ENCODE data around the gene ITPKC. TPM values are rescaled to one million over a fixed set of nuclear protein-coding genes. Genes with fewer than 3 reads are reported as not detected.
A peak's percentile ranks its signal among the peaks of the same experiment; 100 is the strongest.

The ITPKC gene
- total and polyA plus RNA-seq, 2 of the 13 experiments (the other 11 are each of a cell fraction or from before 2014, with no cell fraction given), result 6.9 to 11.2 TPM

DNA sequence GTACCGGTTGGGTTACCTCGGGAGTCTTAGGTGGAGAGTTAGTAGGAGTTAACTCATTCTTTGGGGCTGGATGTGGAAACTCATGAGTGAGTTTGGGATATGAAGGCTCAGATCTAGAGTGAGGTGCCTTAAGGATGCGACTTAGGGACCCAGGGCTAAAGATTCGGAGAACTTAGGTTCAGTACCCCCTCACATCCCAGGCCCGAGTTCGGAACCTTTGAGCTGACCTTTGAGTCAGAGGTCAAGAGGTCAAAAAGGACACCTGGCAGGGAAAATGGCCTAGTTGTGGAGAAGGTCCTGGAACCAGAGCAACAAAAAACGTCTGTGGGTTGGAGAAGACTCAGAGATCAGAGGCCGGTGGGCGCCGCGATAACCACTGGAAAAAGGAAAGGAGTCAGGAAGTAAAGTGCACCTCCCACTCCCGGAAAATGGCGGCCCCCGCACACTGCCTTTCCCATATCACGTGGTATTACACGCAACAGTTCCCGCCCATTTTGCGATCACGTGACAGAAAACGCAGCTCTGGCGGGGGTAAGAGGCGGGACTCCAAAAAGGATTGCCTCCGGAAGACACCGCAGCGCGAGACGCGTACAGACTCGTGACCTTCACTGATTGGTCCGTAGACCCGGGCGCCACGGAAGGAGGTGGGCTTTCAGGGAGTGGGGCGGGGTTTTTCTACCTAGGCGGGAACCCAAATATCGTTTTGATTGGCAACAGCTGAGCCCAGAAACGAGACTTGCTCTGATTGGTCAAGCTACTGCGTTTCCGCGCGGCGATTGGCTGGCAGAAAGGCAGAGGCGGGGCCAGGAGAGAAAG, 33.4 kb downstream of the ITPKC start, which contains the start of gene ACTMAP (continued):
- TF ChIP-seq, protein P1, sequence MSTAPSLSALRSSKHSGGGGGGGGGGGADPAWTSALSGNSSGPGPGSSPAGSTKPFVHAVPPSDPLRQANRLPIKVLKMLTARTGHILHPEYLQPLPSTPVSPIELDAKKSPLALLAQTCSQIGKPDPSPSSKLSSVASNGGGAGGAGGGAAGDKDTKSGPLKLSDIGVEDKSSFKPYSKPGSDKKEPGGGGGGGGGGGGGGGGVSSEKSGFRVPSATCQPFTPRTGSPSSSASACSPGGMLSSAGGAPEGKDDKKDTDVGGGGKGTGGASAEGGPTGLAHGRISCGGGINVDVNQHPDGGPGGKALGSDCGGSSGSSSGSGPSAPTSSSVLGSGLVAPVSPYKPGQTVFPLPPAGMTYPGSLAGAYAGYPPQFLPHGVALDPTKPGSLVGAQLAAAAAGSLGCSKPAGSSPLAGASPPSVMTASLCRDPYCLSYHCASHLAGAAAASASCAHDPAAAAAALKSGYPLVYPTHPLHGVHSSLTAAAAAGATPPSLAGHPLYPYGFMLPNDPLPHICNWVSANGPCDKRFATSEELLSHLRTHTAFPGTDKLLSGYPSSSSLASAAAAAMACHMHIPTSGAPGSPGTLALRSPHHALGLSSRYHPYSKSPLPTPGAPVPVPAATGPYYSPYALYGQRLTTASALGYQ (CRISPR knock-in tag; IDR thresholded peaks at IDR 0.05), result no peak
- 0 out of 2 replicates have a peak, but pooled peaks have one; percentile 58 for TF ChIP-seq ZMYM4 (CRISPR knock-in tag; IDR thresholded peaks at IDR 0.05)
- TF ChIP-seq PPARG (CRISPR knock-in tag; conservative IDR thresholded peaks at IDR 0.05), result no peak
- TF ChIP-seq YEATS2 (CRISPR knock-in tag; IDR thresholded peaks at IDR 0.05; ENCODE audit: borderline replicate concordance), result peak; percentile 88
- TF ChIP-seq CHD4 (IDR thresholded peaks at IDR 0.05; ENCODE audit: borderline replicate concordance, low read length), result no peak
- peak; percentile 55; the same call in 1 of the 2 replicates for TF ChIP-seq ZNF724P (CRISPR knock-in tag; IDR thresholded peaks at IDR 0.05; ENCODE audit: borderline replicate concordance)
- no peak for TF ChIP-seq NBN (conservative IDR thresholded peaks at IDR 0.05)
- peak; percentile 52; the same call in 1 of the 2 replicates for TF ChIP-seq PHF21A (CRISPR knock-in tag; IDR thresholded peaks at IDR 0.05)
- TF ChIP-seq HES4 (CRISPR knock-in tag; IDR thresholded peaks at IDR 0.05; ENCODE audit: borderline replicate concordance), result no peak
- no peak for TF ChIP-seq REXO4 (CRISPR knock-in tag; IDR thresholded peaks at IDR 0.05; ENCODE audit: borderline replicate concordance)
- no peak for TF ChIP-seq CEBPG (CRISPR knock-in tag; IDR thresholded peaks at IDR 0.05)
- no peak for TF ChIP-seq GPN1 (CRISPR knock-in tag; IDR thresholded peaks at IDR 0.05; ENCODE audit: borderline replicate concordance)
- TF ChIP-seq, protein P2, sequence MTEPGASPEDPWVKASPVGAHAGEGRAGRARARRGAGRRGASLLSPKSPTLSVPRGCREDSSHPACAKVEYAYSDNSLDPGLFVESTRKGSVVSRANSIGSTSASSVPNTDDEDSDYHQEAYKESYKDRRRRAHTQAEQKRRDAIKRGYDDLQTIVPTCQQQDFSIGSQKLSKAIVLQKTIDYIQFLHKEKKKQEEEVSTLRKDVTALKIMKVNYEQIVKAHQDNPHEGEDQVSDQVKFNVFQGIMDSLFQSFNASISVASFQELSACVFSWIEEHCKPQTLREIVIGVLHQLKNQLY (CRISPR knock-in tag; IDR thresholded peaks at IDR 0.05), result peak; percentile 90
- no peak for TF ChIP-seq ZNF496 (CRISPR knock-in tag; IDR thresholded peaks at IDR 0.05; ENCODE audit: insufficient replicate concordance)
- no peak for TF ChIP-seq SRSF9 (IDR thresholded peaks at IDR 0.05; ENCODE audit: borderline replicate concordance, insufficient read depth, low read depth, low read length, poor library complexity, severe bottlenecking)
- TF ChIP-seq, protein P3, sequence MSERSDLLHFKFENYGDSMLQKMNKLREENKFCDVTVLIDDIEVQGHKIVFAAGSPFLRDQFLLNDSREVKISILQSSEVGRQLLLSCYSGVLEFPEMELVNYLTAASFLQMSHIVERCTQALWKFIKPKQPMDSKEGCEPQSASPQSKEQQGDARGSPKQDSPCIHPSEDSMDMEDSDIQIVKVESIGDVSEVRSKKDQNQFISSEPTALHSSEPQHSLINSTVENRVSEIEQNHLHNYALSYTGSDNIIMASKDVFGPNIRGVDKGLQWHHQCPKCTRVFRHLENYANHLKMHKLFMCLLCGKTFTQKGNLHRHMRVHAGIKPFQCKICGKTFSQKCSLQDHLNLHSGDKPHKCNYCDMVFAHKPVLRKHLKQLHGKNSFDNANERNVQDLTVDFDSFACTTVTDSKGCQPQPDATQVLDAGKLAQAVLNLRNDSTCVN (CRISPR knock-in tag; IDR thresholded peaks at IDR 0.05; ENCODE audit: borderline replicate concordance), result no peak
- no peak for TF ChIP-seq ZNF251 (CRISPR knock-in tag; IDR thresholded peaks at IDR 0.05)
- no peak for TF ChIP-seq ZNF501 (CRISPR knock-in tag; IDR thresholded peaks at IDR 0.05)
- TF ChIP-seq, protein P4, sequence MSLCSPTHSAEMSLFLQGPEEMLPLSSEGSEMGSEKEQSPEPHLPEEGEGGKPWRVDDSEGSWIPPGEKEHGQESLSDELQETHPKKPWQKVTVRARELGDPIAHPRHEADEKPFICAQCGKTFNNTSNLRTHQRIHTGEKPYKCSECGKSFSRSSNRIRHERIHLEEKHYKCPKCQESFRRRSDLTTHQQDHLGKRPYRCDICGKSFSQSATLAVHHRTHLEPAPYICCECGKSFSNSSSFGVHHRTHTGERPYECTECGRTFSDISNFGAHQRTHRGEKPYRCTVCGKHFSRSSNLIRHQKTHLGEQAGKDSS (CRISPR knock-in tag; IDR thresholded peaks at IDR 0.05; ENCODE audit: borderline replicate concordance, low read depth), result no peak
- TF ChIP-seq, protein P5, sequence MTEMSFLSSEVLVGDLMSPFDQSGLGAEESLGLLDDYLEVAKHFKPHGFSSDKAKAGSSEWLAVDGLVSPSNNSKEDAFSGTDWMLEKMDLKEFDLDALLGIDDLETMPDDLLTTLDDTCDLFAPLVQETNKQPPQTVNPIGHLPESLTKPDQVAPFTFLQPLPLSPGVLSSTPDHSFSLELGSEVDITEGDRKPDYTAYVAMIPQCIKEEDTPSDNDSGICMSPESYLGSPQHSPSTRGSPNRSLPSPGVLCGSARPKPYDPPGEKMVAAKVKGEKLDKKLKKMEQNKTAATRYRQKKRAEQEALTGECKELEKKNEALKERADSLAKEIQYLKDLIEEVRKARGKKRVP (CRISPR knock-in tag; IDR thresholded peaks at IDR 0.05), result no peak
- peak; percentile 95 for TF ChIP-seq HOXA3 (CRISPR knock-in tag; IDR thresholded peaks at IDR 0.05)
- TF ChIP-seq ZNF431 (CRISPR knock-in tag; IDR thresholded peaks at IDR 0.05; ENCODE audit: borderline replicate concordance, low read depth), result peak; percentile 41; the same call in 1 of the 2 replicates
- TF ChIP-seq ONECUT2 (CRISPR knock-in tag; IDR thresholded peaks at IDR 0.05), result no peak
- no peak for TF ChIP-seq RELA (CRISPR knock-in tag; IDR thresholded peaks at IDR 0.05)
- peak; percentile 54; the same call in 1 of the 2 replicates for TF ChIP-seq U2AF2 (IDR thresholded peaks at IDR 0.05; ENCODE audit: low read depth, low read length)

Data from HepG2 (cell line).